SK-N-SH (cell line): Measurements from ENCODE around the gene HYAL2. TPM values are rescaled to one million over a fixed set of nuclear protein-coding genes. Genes with fewer than 3 reads are reported as not detected.
A peak's percentile ranks its signal among the peaks of the same experiment; 100 is the strongest.

Experiments
- CTCF ChIA-PET: fragments of 300-600, 350-600 bp; formaldehyde crosslinking; extraction: SDS; loops from one replicate; lab custom pipeline; 2021; lab: Yijun Ruan, JAX
- POLR2A ChIA-PET: fragments of 350-600 bp; sonication (Branson Sonifier 250); formaldehyde crosslinking; extraction: SDS; loops from one replicate; lab custom pipeline; 2020; ENCODE audit warnings: antibody characterized with exemption, inconsistent platforms; lab: Yijun Ruan, JAX
- DNase-seq: peaks from one replicate; pipeline ENCODE4 v3.0.0; 2012
- H2AFZ ChIP-seq: fragments of 200-600 bp; sonication (generic); 2 replicates; pipeline ENCODE4 v1.8.1; 2016; ENCODE audit warnings: antibody characterized with exemption, mild to moderate bottlenecking, low read depth
- H3F3A ChIP-seq: fragments of 200-600 bp; sonication (generic); replicated peaks from 2 replicates; pipeline ENCODE3; 2016; ENCODE audit warnings: antibody characterized with exemption, mild to moderate bottlenecking; ENCODE audit not compliant: insufficient read depth
- H3K27ac ChIP-seq, 2 experiments: fragments of 200-500 bp in 1 of 2; fragments of 200-600 bp in 1 of 2; sonication (Bioruptor generic) in 1 of 2; sonication (generic), shearing (Covaris generic) in 1 of 2; 2 replicates each; pipeline versions ENCODE4 v1.5.1 to v1.6.1; 2014 to 2016; ENCODE audit warnings: low read depth in 2 of 2, inconsistent platforms in 1 of 2, low read length in 1 of 2, mild to moderate bottlenecking in 1 of 2, mixed read lengths in 1 of 2
- H3K27me3 ChIP-seq: fragments of 200-600 bp; sonication (generic), shearing (Covaris generic); 2 replicates; pipeline ENCODE4 v1.6.1; 2016; ENCODE audit warnings: mixed run types; ENCODE audit not compliant: insufficient read depth
- H3K36me3 ChIP-seq, 2 experiments: fragments of 200-500 bp in 1 of 2; fragments of 200-600 bp in 1 of 2; sonication (Bioruptor generic) in 1 of 2; sonication (generic) in 1 of 2; replicated peaks in 1 of 2; 2 replicates each; pipeline versions ENCODE3 to v1.5.1; 2014 to 2016; ENCODE audit warnings: low read length in 1 of 2, mild to moderate bottlenecking in 1 of 2; ENCODE audit not compliant: insufficient read depth in 2 of 2, control insufficient read depth in 1 of 2
- H3K4me1 ChIP-seq, 2 experiments: fragments of 200-500 bp in 1 of 2; fragments of 200-600 bp in 1 of 2; sonication (Bioruptor generic) in 1 of 2; sonication (generic), shearing (Covaris generic) in 1 of 2; 2 replicates each; pipeline versions ENCODE4 v1.5.1 to v1.6.1; 2014 to 2016; ENCODE audit warnings: low read depth in 1 of 2, low read length in 1 of 2, mixed run types in 1 of 2; ENCODE audit not compliant: insufficient read depth in 2 of 2, control insufficient read depth in 1 of 2
- H3K4me2 ChIP-seq: fragments of 200-600 bp; sonication (generic), shearing (Covaris generic); 2 replicates; pipeline ENCODE4 v1.6.1; 2017; ENCODE audit warnings: mixed run types
- H3K4me3 ChIP-seq, 2 experiments: fragments of 200-500 bp in 1 of 2; fragments of 200-600 bp in 1 of 2; sonication (Bioruptor generic) in 1 of 2; sonication (generic), shearing (Covaris generic) in 1 of 2; 2 replicates each; pipeline versions ENCODE4 v1.5.1 to v1.8.1; 2014 to 2016; ENCODE audit warnings: low read depth in 2 of 2, inconsistent platforms in 1 of 2, low read length in 1 of 2, mild to moderate bottlenecking in 1 of 2, mixed read lengths in 1 of 2, moderate library complexity in 1 of 2
- H3K79me2 ChIP-seq: fragments of 200-600 bp; sonication (generic); 2 replicates; pipeline ENCODE4 v1.8.1; 2017; ENCODE audit warnings: mild to moderate bottlenecking; ENCODE audit not compliant: insufficient read depth
- H3K9ac ChIP-seq: fragments of 200-600 bp; sonication (generic); 2 replicates; pipeline ENCODE4 v1.6.1; 2017; ENCODE audit warnings: mixed run types
- H3K9me2 ChIP-seq: fragments of 200-600 bp; sonication (generic); 2 replicates; pipeline ENCODE4 v1.6.1; 2017; ENCODE audit warnings: mixed run types
- H3K9me3 ChIP-seq: fragments of 200-600 bp; sonication (generic); 2 replicates; pipeline ENCODE4 v1.6.1; 2017; ENCODE audit warnings: mixed run types, mild to moderate bottlenecking, moderate library complexity
- H4K20me1 ChIP-seq: fragments of 200-600 bp; sonication (generic); 2 replicates; pipeline ENCODE4 v1.6.1; 2017; ENCODE audit warnings: mild to moderate bottlenecking, mixed run types; ENCODE audit not compliant: insufficient read depth
- CHD2 ChIP-seq: fragments of 150-350 bp; IDR thresholded peaks from 2 replicates; pipeline ENCODE4 v1.6.1; 2018; ENCODE audit warnings: low read length; ENCODE audit not compliant: partially characterized antibody
- ELF1 ChIP-seq: IDR thresholded peaks from 2 replicates; pipeline ENCODE4 v1.4.0; 2012
- EP300 ChIP-seq, 2 experiments: IDR thresholded peaks; 2 replicates each; pipeline versions ENCODE4 v1.4.0 to v1.6.1; 2012; ENCODE audit warnings: borderline replicate concordance in 1 of 2, low read depth in 1 of 2, low read length in 1 of 2
- EZH2phosphoT487 ChIP-seq: fragments of 200-600 bp; sonication (generic); IDR thresholded peaks from 2 replicates; pipeline ENCODE4 v1.6.1; 2017; ENCODE audit warnings: low read depth, mixed run types, mild to moderate bottlenecking, antibody characterized with exemption, moderate library complexity, borderline replicate concordance
- FOSL2 ChIP-seq: IDR thresholded peaks from 2 replicates; pipeline ENCODE4 v1.4.0; 2012; ENCODE audit warnings: low read depth, mild to moderate bottlenecking, moderate library complexity, borderline replicate concordance
- FOXJ3 ChIP-seq: sonication (generic); formaldehyde crosslinking; IDR thresholded peaks from 2 replicates; pipeline ENCODE4 v1.5.1; 2020; ENCODE audit warnings: mild to moderate bottlenecking, missing genetic modification reagents
- FOXM1 ChIP-seq: IDR thresholded peaks from 2 replicates; pipeline ENCODE4 v1.4.0; 2012; ENCODE audit warnings: low read depth, mild to moderate bottlenecking
- GABPA ChIP-seq: IDR thresholded peaks from 2 replicates; pipeline ENCODE4 v1.4.0; 2012; ENCODE audit warnings: low read depth, mild to moderate bottlenecking
- JUND ChIP-seq: IDR thresholded peaks from 2 replicates; pipeline ENCODE4 v1.4.0; 2012
- MEF2A ChIP-seq: IDR thresholded peaks from 2 replicates; pipeline ENCODE4 v1.4.0; 2012; ENCODE audit warnings: low read depth, borderline replicate concordance
- MXI1 ChIP-seq: IDR thresholded peaks from 2 replicates; pipeline ENCODE4 v1.6.1; 2012; ENCODE audit warnings: mild to moderate bottlenecking, low read depth, low read length, improper control_type of control experiment
- NFIC ChIP-seq: IDR thresholded peaks from 2 replicates; pipeline ENCODE4 v1.4.0; 2012; ENCODE audit warnings: borderline replicate concordance
- RCOR1 ChIP-seq: fragments of 150-350 bp; IDR thresholded peaks from 2 replicates; pipeline ENCODE4 v1.6.1; 2017; ENCODE audit warnings: antibody characterized with exemption, low read length
- RFX5 ChIP-seq: IDR thresholded peaks from 2 replicates; pipeline ENCODE4 v1.6.1; 2012; ENCODE audit warnings: mild to moderate bottlenecking, improper control_type of control experiment, low read length
- RXRA ChIP-seq: IDR thresholded peaks from 2 replicates; pipeline ENCODE4 v1.4.0; 2012; ENCODE audit warnings: low read depth, mild to moderate bottlenecking, borderline replicate concordance
- SMC3 ChIP-seq: IDR thresholded peaks from 2 replicates; pipeline ENCODE4 v1.6.1; 2012; ENCODE audit warnings: low read depth, low read length, improper control_type of control experiment
- TAF1 ChIP-seq: IDR thresholded peaks from 2 replicates; pipeline ENCODE4 v1.6.1; 2012; ENCODE audit warnings: low read depth, mild to moderate bottlenecking, low read length, moderate library complexity, borderline replicate concordance
- YY1 ChIP-seq: IDR thresholded peaks from 2 replicates; pipeline ENCODE4 v1.4.0; 2012; ENCODE audit warnings: low read depth, mild to moderate bottlenecking
- WGBS: methylation state at CpG from one replicate; pipeline ENCODE4 v1.1.6; 2017; ENCODE audit warnings: low lambda C conversion rate; 5-methylcytosine and 5-hydroxymethylcytosine counted together
- polyA plus RNA-seq, 3 experiments: library from polyadenylated mRNA; depleted of rRNA; stranded (reverse); fragments of >200 nt; gene quantifications; 2 replicates each; pipeline ENCODE4 v1.2.3, GENCODE V29; 2012
- TF ChIP-seq, protein P1 (sequence below): IDR thresholded peaks from 2 replicates; pipeline ENCODE4 v1.4.0; 2012; ENCODE audit warnings: low read depth, borderline replicate concordance
- TF ChIP-seq, protein P2 (sequence below): fragments of 150-350 bp; IDR thresholded peaks from 2 replicates; pipeline ENCODE4 v1.6.1; 2016; ENCODE audit warnings: mild to moderate bottlenecking, low read depth, low read length
- TF ChIP-seq, protein P3 (sequence below): IDR thresholded peaks from 2 replicates; pipeline ENCODE4 v1.4.0; 2012; ENCODE audit warnings: low read depth, borderline replicate concordance
- TF ChIP-seq, protein P4 (sequence below): fragments of 150-350 bp; IDR thresholded peaks from 2 replicates; pipeline ENCODE4 v1.6.1; 2017; ENCODE audit warnings: antibody characterized with exemption, low read length, low read depth, borderline replicate concordance
- TF ChIP-seq, protein P5 (sequence below): IDR thresholded peaks from 2 replicates; pipeline ENCODE4; 2012
- TF ChIP-seq, protein P6 (sequence below): fragments of 200-600 bp; sonication (generic); IDR thresholded peaks from 2 replicates; pipeline ENCODE4 v1.6.1; 2017; ENCODE audit warnings: antibody characterized with exemption, mild to moderate bottlenecking, moderate library complexity

HYAL2 gene
- polyA plus RNA-seq, 1 of the 3 experiments (the other 2 are of a cell fraction) = 135 TPM

DNA sequence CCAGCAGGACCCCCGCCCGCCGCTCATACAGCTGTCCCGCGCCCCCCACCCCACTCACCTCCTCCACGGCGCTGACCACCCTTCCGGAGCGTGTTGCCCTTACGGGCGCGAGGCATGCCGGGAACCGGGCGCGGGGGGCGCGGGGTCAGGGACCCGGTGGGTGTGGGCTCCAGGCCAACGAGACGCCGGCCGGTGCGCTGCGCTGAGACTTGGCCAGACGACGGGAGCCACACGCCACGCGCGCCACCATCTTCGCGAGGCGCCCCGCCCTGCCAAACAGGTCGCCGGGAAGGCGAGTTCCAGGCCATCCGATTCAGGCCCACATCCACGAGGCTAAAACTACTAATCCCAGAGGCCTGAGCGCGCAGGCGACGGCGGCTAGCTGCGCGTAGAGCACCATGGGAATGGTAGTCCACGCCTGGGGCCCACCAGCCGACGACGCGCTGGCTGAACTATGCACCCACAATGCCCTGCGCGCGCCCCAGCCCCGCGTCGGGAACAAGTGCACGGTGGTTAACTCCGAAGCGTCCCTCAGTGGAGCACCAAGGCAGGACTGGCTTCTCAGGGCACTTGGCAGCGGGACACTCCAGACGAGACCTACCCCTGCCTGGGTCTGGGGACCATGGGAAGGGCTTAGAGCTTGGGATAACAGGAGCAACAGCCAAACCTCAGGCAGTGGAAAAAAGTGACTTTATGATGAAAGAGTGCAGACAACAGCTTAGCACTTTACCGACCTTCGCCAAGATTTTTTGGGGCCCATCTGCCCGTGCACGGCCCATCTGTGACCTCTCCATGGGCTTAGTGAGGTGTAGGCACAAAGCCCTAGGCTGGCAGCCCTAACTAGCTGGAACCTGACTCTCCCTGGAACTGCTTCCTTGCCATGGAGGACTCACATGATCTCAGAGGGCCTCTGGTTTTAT lies 30.1 kb downstream of the HYAL2 start, which contains the start of gene IFRD2:
Gene IFRD2, minus strand, starts transcription at position 271 of the 920 bp plus-strand sequence. Its CDS starts 155 bp downstream, at position 116.
- ChIA-PET CTCF (interaction anchor here (0.9 to 2.2 kb wide), 10 partner anchors 18 to 98 kb away, joined by 3 to 7 read pairs (median 5); partner anchors contain the start of gene HYAL2), POLR2A (interaction anchor here (0.6 to 2.0 kb wide), 4 partner anchors 29 to 1210 kb away, joined by 3 to 6 read pairs (median 3); no protein-coding TSS in a partner anchor)
- H3K27me3 ChIP-seq = no peaks in the 10 kb centered on the region
- peak within 1 kb of the TSS; percentile 90 for H3K9ac ChIP-seq
- H3K4me3 ChIP-seq = peak within 1 kb of the TSS; percentile 84 to 96
- peak within 1 kb of the TSS; percentile 69 for H3K27ac ChIP-seq
- no peaks in the 10 kb centered on the region for H3F3A ChIP-seq
- H3K4me1 ChIP-seq = peaks cover 3 to 16% of the 10 kb centered on the region in 2 experiments; a peak in 2 of 4 replicates
- peak within 1 kb of the TSS; percentile 76; the same call in 1 of the 2 replicates for H2AFZ ChIP-seq
- H3K4me2 ChIP-seq = peak within 1 kb of the TSS; percentile 100
- H3K9me3 ChIP-seq = no peaks in the 10 kb centered on the region
- H4K20me1 ChIP-seq = no peaks in the 10 kb centered on the region
- peak; percentile 95 for DNase-seq
- WGBS = 2% methylated on average over 27 of the region's 67 CpGs
- no peaks in the 10 kb centered on the region for H3K9me2 ChIP-seq
- H3K36me3 ChIP-seq = peaks cover 3 to 33% of the 10 kb centered on the region in 2 experiments
- peaks cover 20% of the 10 kb centered on the region for H3K79me2 ChIP-seq
- TF ChIP-seq EP300 (IDR thresholded peaks at IDR 0.05; ENCODE audit: borderline replicate concordance in 1 of 2, low read depth in 1 of 2, low read length in 1 of 2) (no peak), FOXM1 (no peak), RXRA (no peak), MEF2A (no peak), SMC3 (no peak), NFIC (peak; percentile 40; the same call in 1 of the 2 replicates), EZH2phosphoT487 (no peak), MXI1 (peak; percentile 72), ELF1 (peak; percentile 57), GABPA (peak; percentile 49; the same call in 1 of the 2 replicates), FOSL2 (no peak), CHD2 (peak; percentile 98), RCOR1 (peak; percentile 30), FOXJ3 (CRISPR knock-in tag) (no peak), TAF1 (peak; percentile 63; the same call in 1 of the 2 replicates), RFX5 (no peak), JUND (no peak), YY1 (peak; percentile 91)
- TF ChIP-seq, protein P1, sequence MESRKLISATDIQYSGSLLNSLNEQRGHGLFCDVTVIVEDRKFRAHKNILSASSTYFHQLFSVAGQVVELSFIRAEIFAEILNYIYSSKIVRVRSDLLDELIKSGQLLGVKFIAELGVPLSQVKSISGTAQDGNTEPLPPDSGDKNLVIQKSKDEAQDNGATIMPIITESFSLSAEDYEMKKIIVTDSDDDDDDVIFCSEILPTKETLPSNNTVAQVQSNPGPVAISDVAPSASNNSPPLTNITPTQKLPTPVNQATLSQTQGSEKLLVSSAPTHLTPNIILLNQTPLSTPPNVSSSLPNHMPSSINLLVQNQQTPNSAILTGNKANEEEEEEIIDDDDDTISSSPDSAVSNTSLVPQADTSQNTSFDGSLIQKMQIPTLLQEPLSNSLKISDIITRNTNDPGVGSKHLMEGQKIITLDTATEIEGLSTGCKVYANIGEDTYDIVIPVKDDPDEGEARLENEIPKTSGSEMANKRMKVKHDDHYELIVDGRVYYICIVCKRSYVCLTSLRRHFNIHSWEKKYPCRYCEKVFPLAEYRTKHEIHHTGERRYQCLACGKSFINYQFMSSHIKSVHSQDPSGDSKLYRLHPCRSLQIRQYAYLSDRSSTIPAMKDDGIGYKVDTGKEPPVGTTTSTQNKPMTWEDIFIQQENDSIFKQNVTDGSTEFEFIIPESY = peak; percentile 90
- TF ChIP-seq, protein P2, sequence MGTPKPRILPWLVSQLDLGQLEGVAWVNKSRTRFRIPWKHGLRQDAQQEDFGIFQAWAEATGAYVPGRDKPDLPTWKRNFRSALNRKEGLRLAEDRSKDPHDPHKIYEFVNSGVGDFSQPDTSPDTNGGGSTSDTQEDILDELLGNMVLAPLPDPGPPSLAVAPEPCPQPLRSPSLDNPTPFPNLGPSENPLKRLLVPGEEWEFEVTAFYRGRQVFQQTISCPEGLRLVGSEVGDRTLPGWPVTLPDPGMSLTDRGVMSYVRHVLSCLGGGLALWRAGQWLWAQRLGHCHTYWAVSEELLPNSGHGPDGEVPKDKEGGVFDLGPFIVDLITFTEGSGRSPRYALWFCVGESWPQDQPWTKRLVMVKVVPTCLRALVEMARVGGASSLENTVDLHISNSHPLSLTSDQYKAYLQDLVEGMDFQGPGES = no peak
- TF ChIP-seq, protein P3, sequence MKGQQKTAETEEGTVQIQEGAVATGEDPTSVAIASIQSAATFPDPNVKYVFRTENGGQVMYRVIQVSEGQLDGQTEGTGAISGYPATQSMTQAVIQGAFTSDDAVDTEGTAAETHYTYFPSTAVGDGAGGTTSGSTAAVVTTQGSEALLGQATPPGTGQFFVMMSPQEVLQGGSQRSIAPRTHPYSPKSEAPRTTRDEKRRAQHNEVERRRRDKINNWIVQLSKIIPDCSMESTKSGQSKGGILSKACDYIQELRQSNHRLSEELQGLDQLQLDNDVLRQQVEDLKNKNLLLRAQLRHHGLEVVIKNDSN = no peak
- TF ChIP-seq, protein P4, sequence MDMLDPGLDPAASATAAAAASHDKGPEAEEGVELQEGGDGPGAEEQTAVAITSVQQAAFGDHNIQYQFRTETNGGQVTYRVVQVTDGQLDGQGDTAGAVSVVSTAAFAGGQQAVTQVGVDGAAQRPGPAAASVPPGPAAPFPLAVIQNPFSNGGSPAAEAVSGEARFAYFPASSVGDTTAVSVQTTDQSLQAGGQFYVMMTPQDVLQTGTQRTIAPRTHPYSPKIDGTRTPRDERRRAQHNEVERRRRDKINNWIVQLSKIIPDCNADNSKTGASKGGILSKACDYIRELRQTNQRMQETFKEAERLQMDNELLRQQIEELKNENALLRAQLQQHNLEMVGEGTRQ = no peak
- TF ChIP-seq, protein P5, sequence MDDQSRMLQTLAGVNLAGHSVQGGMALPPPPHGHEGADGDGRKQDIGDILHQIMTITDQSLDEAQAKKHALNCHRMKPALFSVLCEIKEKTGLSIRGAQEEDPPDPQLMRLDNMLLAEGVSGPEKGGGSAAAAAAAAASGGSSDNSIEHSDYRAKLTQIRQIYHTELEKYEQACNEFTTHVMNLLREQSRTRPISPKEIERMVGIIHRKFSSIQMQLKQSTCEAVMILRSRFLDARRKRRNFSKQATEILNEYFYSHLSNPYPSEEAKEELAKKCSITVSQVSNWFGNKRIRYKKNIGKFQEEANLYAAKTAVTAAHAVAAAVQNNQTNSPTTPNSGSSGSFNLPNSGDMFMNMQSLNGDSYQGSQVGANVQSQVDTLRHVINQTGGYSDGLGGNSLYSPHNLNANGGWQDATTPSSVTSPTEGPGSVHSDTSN = 0 out of 2 replicates have a peak, but pooled peaks have one; percentile 13
- TF ChIP-seq, protein P6, sequence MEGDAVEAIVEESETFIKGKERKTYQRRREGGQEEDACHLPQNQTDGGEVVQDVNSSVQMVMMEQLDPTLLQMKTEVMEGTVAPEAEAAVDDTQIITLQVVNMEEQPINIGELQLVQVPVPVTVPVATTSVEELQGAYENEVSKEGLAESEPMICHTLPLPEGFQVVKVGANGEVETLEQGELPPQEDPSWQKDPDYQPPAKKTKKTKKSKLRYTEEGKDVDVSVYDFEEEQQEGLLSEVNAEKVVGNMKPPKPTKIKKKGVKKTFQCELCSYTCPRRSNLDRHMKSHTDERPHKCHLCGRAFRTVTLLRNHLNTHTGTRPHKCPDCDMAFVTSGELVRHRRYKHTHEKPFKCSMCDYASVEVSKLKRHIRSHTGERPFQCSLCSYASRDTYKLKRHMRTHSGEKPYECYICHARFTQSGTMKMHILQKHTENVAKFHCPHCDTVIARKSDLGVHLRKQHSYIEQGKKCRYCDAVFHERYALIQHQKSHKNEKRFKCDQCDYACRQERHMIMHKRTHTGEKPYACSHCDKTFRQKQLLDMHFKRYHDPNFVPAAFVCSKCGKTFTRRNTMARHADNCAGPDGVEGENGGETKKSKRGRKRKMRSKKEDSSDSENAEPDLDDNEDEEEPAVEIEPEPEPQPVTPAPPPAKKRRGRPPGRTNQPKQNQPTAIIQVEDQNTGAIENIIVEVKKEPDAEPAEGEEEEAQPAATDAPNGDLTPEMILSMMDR = no peak
